Astrocyte (in vitro differentiated cells and primary cell): ENCODE measurements around the gene NOS1AP. TPM values are rescaled to one million over a fixed set of nuclear protein-coding genes. Genes with fewer than 3 reads are reported as not detected.
"Not testable (repeated sequence)": the region's sequence is repeated elsewhere in the genome, so short reads cannot be mapped to it uniquely, and the experiment has no call there.

ENCODE experiments used
- DNase-seq: peaks from one replicate; pipeline ENCODE4 v3.0.0-alpha.2; 2010; ENCODE audit warnings: low read depth
- FAIRE-seq: peaks from 2 replicates; lab custom pipeline; 2011; peaks lifted over from hg19 to GRCh38; lab: Jason Lieb, UNC
- H2AFZ ChIP-seq: 2 replicates; pipeline ENCODE4 v1.6.0; 2012; ENCODE audit warnings: low read depth, low read length, inconsistent platforms
- H3K27ac ChIP-seq: 2 replicates; pipeline ENCODE4 v1.5.1; 2011; ENCODE audit warnings: low read depth, low read length, inconsistent platforms
- H3K27me3 ChIP-seq: 2 replicates; pipeline ENCODE4 v1.6.0; 2011; ENCODE audit warnings: low read length, inconsistent platforms; ENCODE audit not compliant: insufficient read depth
- H3K36me3 ChIP-seq: 2 replicates; pipeline ENCODE4 v1.5.1; 2011; ENCODE audit warnings: low read length, inconsistent platforms; ENCODE audit not compliant: insufficient read depth
- H3K4me1 ChIP-seq: 2 replicates; pipeline ENCODE4 v1.5.1; 2011; ENCODE audit warnings: low read length, inconsistent platforms; ENCODE audit not compliant: insufficient read depth
- H3K4me2 ChIP-seq: 2 replicates; pipeline ENCODE4 v1.6.0; 2012; ENCODE audit warnings: low read length, inconsistent platforms
- H3K4me3 ChIP-seq: 2 replicates; pipeline ENCODE4 v1.5.1; 2011; ENCODE audit warnings: low read depth, mild to moderate bottlenecking, low read length, inconsistent platforms; ENCODE audit not compliant: insufficient read depth
- H3K79me2 ChIP-seq: 2 replicates; pipeline ENCODE4 v1.6.0; 2012; ENCODE audit warnings: mild to moderate bottlenecking, low read length, inconsistent platforms; ENCODE audit not compliant: insufficient read depth
- H3K9ac ChIP-seq: 2 replicates; pipeline ENCODE4 v1.6.0; 2012; ENCODE audit warnings: mild to moderate bottlenecking, low read length, inconsistent platforms
- H3K9me3 ChIP-seq: 2 replicates; pipeline ENCODE4 v1.5.1; 2012; ENCODE audit warnings: low read depth, mild to moderate bottlenecking, low read length, inconsistent platforms; ENCODE audit not compliant: insufficient read depth
- H4K20me1 ChIP-seq: 2 replicates; pipeline ENCODE4 v1.6.0; 2012; ENCODE audit warnings: low read length, inconsistent platforms; ENCODE audit not compliant: insufficient read depth
- H3K27ac Mint-ChIP-seq: one replicate; pipeline ENCODE4 v1.8.0; 2021; ENCODE audit warnings: mild to moderate bottlenecking, mixed read lengths; ENCODE audit not compliant: unreplicated experiment
- H3K27me3 Mint-ChIP-seq: one replicate; pipeline ENCODE4 v1.8.0; 2021; ENCODE audit warnings: low read depth, mixed read lengths; ENCODE audit not compliant: unreplicated experiment
- H3K36me3 Mint-ChIP-seq: one replicate; pipeline ENCODE4 v1.8.0; 2021; ENCODE audit warnings: low read depth, mixed read lengths; ENCODE audit not compliant: unreplicated experiment
- H3K4me1 Mint-ChIP-seq: one replicate; pipeline ENCODE4 v1.8.0; 2021; ENCODE audit warnings: low read depth, mixed read lengths; ENCODE audit not compliant: unreplicated experiment
- H3K4me3 Mint-ChIP-seq: one replicate; pipeline ENCODE4 v1.8.0; 2021; ENCODE audit warnings: mild to moderate bottlenecking, moderate library complexity, mixed read lengths; ENCODE audit not compliant: unreplicated experiment
- H3K9me3 Mint-ChIP-seq: one replicate; pipeline ENCODE4 v1.8.0; 2021; ENCODE audit warnings: mild to moderate bottlenecking, mixed read lengths; ENCODE audit not compliant: unreplicated experiment
- microRNA-seq: library from miRNA; unstranded; fragments of <30 nt; microRNA quantifications from one replicate; pipeline ENCODE4 v1.2.0, GENCODE V29; 2020
- total RNA-seq: library from RNA; stranded (reverse); gene quantifications from 2 replicates; pipeline ENCODE4 v1.2.1, GENCODE V29; 2021

NOS1AP gene
- total RNA-seq, 1 donor from 2014 or later, result 1.2 TPM

GRCh38 chr1:162419450-162419931 is 350.0 kb downstream of the NOS1AP start:
- H2AFZ ChIP-seq, H3K27ac ChIP-seq, H3K27me3 Mint-ChIP-seq, H3K36me3 Mint-ChIP-seq, H4K20me1 ChIP-seq, H3K36me3 ChIP-seq, H3K4me3 ChIP-seq, H3K4me3 Mint-ChIP-seq, H3K27me3 ChIP-seq, H3K4me1 ChIP-seq, H3K4me2 ChIP-seq, H3K9me3 Mint-ChIP-seq, DNase-seq, H3K79me2 ChIP-seq, FAIRE-seq, H3K27ac Mint-ChIP-seq, H3K4me1 Mint-ChIP-seq, H3K9ac ChIP-seq, H3K9me3 ChIP-seq: not testable (repeated sequence)

Small RNA genes lying within 50 kb of the gene (microRNA-seq; reads per million reads assigned to microRNA genes)
- gene MIR4654, result not detected
- 6.6 reads per million, percentile 27 among the genes with 10 or more reads in this experiment for gene MIR556

Other genes starting within 250 kb of the NOS1AP start
- 14.7 and 22.9 TPM in 2 replicates for gene OLFML2B, start 45.8 kb upstream of the NOS1AP start, total RNA-seq